HG03196 (cell line): Measurements from ENCODE around the gene BEAN1.

Experiments
- ATAC-seq: cut with Tn5 transposase; IDR thresholded peaks from one replicate; pipeline ENCODE4 v1.9.1; 2021; ENCODE audit not compliant: unreplicated experiment

BEAN1 gene

GRCh38 chr16:66395806-66396555 lies 31.1 kb upstream of the BEAN1 start:
- no peak for ATAC-seq

DNA sequence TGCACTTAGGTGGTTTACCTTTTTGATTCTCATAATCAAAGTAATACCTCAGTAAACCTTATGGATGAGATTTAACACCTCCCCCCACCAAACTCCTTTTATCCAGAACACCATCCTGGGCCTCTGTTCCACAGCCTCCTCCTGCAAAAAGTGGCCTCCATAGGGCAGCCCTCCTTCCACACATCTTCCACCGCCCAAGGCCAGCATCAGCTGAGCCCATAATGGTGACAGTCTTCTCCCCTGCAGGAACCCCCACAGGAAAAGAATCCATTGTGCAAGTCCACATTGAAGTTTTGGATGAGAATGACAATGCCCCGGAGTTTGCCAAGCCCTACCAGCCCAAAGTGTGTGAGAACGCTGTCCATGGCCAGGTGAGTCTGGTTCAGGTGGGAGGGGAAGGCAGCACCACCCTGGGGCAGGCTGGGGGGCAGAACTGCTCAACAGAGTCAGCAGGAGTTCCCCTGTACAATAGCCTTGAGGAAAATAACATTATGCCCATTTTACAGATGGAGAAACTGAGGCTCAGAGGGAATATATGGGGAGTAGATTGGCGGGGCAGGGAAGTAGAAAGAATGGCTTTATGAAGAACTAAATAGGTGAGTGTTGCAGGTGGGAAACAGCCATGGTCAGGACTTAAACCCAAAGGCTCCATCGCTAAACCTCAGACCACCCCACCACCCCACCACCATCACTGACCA lies 29.2 kb upstream of the BEAN1 start:
- ATAC-seq, result no peak

DNA sequence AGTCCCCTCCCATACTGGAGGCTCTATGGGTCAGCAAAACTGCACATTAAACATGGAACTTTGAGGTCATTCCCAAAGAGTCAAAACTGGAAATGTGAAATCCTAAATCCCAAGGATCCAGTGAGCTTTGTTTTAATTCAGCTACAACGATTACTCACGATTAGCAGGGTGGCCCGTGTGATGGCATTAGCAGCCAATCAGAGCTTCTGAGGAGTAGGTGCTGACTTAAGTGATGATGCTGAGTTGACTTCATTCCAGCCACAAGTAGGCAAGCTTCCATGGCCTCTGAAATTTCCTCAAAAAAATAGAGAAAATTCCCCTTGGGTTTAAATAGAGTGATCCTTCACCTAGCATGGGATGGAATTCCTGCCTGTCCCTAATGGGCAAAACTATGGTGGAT lies 28.1 kb upstream of the BEAN1 start:
- ATAC-seq, result no peak

- ATAC-seq, result no peak
These were observed 27.2 kb upstream of the BEAN1 start for GRCh38 chr16:66399930-66400329.

- ATAC-seq, result no peak
These were observed 26.4 kb upstream of the BEAN1 start for GRCh38 chr16:66400503-66401380.

- no peak for ATAC-seq
These were observed 25.5 kb upstream of the BEAN1 start for GRCh38 chr16:66401610-66402009.

GRCh38 chr16:66402166-66402565 lies 24.9 kb upstream of the BEAN1 start:
- no peak for ATAC-seq

DNA sequence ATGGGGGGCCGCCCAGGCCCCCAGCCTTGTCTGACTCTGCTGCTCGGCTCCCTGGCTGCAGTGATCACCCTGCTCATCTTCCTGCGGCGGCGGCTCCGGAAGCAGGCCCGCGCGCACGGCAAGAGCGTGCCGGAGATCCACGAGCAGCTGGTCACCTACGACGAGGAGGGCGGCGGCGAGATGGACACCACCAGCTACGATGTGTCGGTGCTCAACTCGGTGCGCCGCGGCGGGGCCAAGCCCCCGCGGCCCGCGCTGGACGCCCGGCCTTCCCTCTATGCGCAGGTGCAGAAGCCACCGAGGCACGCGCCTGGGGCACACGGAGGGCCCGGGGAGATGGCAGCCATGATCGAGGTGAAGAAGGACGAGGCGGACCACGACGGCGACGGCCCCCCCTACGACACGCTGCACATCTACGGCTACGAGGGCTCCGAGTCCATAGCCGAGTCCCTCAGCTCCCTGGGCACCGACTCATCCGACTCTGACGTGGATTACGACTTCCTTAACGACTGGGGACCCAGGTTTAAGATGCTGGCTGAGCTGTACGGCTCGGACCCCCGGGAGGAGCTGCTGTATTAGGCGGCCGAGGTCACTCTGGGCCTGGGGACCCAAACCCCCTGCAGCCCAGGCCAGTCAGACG lies 24.4 kb upstream of the BEAN1 start:
- ATAC-seq, result no peak

DNA sequence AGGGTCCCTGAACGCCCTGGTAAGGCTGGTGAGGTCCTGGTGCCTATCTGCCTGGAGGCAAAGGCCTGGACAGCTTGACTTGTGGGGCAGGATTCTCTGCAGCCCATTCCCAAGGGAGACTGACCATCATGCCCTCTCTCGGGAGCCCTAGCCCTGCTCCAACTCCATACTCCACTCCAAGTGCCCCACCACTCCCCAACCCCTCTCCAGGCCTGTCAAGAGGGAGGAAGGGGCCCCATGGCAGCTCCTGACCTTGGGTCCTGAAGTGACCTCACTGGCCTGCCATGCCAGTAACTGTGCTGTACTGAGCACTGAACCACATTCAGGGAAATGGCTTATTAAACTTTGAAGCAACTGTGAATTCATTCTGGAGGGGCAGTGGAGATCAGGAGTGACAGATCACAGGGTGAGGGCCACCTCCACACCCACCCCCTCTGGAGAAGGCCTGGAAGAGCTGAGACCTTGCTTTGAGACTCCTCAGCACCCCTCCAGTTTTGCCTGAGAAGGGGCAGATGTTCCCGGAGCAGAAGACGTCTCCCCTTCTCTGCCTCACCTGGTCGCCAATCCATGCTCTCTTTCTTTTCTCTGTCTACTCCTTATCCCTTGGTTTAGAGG lies 23.5 kb upstream of the BEAN1 start:
- ATAC-seq, result no peak

DNA sequence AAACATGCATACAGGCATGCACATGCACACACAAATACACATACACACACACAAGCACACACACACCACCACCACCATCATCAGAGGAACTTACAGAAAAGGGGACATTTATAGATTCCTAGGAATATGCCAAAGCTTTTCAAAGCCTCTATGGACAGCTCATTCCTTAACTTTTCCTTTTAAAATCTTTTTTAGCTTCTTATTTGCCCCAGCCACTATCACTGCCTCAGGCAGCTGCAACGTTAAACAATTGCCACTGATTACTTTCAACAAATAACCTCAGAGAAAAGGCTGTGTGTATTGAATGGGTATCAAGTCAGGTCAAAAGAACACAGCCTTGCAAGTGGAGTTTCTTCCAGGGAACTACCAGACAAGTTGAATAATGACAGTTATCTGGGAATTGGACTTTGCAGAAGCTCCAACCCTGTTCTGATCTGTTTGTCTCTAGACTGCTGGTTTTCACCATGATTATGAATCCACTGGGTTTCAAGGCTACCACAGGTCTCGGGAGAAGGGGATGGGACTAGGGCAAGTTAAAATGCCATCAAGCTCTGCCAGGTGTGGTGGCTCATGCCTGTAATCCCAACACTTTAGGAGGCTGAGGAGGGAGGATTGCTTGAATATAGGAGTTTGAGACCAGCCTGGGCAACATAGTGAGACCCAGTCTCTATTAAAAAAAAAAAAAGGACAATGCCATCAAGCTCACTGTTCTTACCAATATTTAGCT lies 21.9 kb upstream of the BEAN1 start:
- no peak for ATAC-seq

- ATAC-seq, result peak; percentile 76
These were observed 20.4 kb upstream of the BEAN1 start for GRCh38 chr16:66406534-66407221.

GRCh38 chr16:66408163-66409048 lies 18.7 kb upstream of the BEAN1 start:
- ATAC-seq, result no peak

DNA sequence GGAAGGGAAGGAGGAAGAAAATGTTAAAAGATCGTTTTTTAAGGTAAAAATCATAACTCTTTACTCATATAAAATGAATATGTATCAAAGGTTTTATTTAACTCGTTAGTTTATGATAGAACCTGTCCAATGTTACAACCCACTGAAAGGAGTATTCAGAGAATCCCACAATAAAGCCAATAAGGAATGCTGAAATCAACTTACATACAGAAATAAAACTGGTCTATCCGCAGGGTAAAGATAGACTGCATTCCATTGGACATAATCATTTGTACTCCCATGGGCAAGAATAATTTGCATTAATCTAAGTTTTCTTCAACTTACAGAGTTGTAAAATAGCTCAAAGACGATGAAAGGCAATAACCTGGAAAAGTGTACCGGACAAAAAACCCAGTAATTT lies 17.9 kb upstream of the BEAN1 start:
- no peak for ATAC-seq

DNA sequence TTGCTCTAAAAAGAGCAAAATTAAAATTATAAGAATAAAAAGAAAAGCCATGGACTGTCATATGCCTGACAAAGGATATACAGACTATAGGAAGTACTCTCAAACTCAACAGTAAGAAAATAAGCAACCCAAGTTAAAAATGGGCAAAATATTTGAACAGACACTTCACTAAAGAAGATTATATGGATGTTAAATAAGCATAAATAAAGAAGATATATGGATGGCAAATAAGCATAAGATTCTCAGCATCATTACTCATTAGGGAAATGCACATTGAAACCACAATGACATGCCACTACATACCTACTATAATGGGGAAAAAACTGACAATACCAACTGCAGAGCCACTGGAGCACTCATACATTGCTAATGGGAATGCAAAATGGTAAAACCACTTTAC lies 14.9 kb upstream of the BEAN1 start:
- no peak for ATAC-seq

GRCh38 chr16:66414891-66415290 lies 12.2 kb upstream of the BEAN1 start:
- no peak for ATAC-seq

- ATAC-seq, result no peak
These were observed 11.0 kb upstream of the BEAN1 start for GRCh38 chr16:66416136-66416535.

DNA sequence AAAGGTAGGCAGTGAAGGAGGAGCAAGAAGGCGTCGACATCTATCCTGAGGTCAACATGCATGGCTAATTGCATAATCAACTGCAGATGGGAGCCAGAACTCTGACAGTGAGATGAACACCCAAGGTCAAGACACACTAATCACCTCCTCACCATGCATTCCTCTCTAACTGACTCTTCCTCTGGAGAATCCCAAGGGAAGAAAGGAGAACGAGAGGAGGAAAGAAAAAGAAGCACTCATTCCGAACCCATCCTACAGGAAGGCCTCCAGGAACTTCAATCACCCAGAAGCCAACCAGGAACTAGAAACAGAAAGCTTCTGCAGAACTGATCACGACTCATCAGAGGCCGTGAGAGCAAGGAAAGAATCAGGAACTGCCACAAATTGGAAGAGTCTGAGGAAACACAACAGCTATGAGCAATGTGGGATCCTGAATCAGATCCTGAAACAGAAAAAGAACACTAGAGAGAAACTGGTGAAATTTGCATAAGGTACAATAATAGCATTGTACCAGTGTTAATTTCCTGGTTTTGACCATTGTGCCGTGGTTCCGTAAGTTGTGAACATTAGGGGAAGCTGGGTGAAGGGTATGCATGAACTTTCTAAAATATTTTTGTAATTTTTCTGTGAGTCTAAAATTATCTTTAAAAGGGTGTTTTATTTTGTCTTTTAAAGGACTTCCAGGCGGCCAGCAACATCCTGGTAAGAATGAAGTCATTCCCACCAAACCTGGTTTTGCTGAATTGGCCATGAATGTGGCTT lies 10.0 kb upstream of the BEAN1 start:
- ATAC-seq, result no peak
